Measurements from ENCODE around the gene PROKR1.

Gene PROKR1

DNA sequence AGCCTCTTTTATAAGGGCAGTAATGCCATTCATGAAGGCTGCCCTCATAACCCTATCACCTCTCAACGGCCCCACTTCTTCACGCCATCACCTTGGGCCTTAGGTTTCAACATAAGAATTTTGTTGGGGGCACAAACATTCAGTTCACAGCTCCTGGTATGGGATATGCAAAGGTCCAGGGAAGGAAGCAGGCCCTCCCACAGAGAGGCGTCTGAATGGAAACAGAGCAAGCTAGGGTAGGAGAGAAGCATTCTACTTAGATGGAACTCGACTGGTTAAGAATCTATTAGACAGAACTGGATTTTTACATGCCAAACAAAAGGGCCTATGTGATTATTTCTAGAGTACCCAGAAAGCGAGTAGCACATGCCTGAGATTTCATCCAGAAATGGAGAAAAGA, 42.8 kb downstream of the PROKR1 start:
- Histone ChIP-seq H3K36me3 (ENCODE audit: insufficient read depth, insufficient read length, low read length) (no peaks in the 10 kb centered on the region), H3K9me3 (ENCODE audit: insufficient read depth, low read length) (peaks cover 11% of the 10 kb centered on the region; the same call in 1 of the 2 replicates), H3K4me3 (ENCODE audit: insufficient read length, low read depth) (no peak overlapping the region), H3K9ac (ENCODE audit: insufficient read length, low read depth) (no peak overlapping the region), H3K4me1 (ENCODE audit: insufficient read depth, insufficient read length) (no peaks in the 10 kb centered on the region), H3K27me3 (ENCODE audit: insufficient read depth, insufficient read length) (no peaks in the 10 kb centered on the region)
- no peak for DNase-seq (ENCODE audit: low read depth, low spot score)
- no peak for TF ChIP-seq SUZ12 (IDR thresholded peaks at IDR 0.05; ENCODE audit: extremely low read depth, insufficient read depth, insufficient read length)
- no peak for TF ChIP-seq YY1 (IDR thresholded peaks at IDR 0.05; ENCODE audit: insufficient read depth, insufficient read length)
- no peak for TF ChIP-seq ZNF274 (IDR thresholded peaks at IDR 0.05; ENCODE audit: low read depth, low read length)

DNA sequence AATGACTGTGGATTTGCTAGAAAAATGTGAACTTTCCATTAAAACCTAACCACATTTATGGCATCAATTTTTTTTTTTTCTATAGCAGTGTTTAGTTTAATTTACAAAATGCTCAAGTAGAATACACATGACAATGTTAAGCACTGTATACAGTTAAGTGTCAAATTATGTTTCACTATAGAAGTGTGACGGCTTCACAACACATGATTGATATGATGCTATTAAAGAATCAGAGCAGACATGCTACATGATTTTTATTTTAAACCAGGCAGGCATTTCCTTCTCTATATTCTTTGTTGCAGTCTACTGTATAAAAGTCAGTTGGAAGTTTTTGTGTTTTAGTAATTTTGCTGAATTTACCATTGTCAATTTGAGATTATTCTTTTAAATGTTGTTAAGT, 43.6 kb downstream of the PROKR1 start:
- Histone ChIP-seq H3K4me3 (ENCODE audit: insufficient read length, low read depth) (no peak overlapping the region), H3K36me3 (ENCODE audit: insufficient read depth, insufficient read length, low read length) (no peaks in the 10 kb centered on the region), H3K27me3 (ENCODE audit: insufficient read depth, insufficient read length) (no peaks in the 10 kb centered on the region), H3K9ac (ENCODE audit: insufficient read length, low read depth) (no peak overlapping the region), H3K9me3 (ENCODE audit: insufficient read depth, low read length) (0 out of 2 replicates have a peak, but pooled peaks cover 2% of the 10 kb centered on the region), H3K4me1 (ENCODE audit: insufficient read depth, insufficient read length) (no peaks in the 10 kb centered on the region)
- DNase-seq (ENCODE audit: low read depth, low spot score): no peak
- TF ChIP-seq ZNF274 (IDR thresholded peaks at IDR 0.05; ENCODE audit: low read depth, low read length): no peak
- no peak for TF ChIP-seq SUZ12 (IDR thresholded peaks at IDR 0.05; ENCODE audit: extremely low read depth, insufficient read depth, insufficient read length)
- no peak for TF ChIP-seq YY1 (IDR thresholded peaks at IDR 0.05; ENCODE audit: insufficient read depth, insufficient read length)

DNA sequence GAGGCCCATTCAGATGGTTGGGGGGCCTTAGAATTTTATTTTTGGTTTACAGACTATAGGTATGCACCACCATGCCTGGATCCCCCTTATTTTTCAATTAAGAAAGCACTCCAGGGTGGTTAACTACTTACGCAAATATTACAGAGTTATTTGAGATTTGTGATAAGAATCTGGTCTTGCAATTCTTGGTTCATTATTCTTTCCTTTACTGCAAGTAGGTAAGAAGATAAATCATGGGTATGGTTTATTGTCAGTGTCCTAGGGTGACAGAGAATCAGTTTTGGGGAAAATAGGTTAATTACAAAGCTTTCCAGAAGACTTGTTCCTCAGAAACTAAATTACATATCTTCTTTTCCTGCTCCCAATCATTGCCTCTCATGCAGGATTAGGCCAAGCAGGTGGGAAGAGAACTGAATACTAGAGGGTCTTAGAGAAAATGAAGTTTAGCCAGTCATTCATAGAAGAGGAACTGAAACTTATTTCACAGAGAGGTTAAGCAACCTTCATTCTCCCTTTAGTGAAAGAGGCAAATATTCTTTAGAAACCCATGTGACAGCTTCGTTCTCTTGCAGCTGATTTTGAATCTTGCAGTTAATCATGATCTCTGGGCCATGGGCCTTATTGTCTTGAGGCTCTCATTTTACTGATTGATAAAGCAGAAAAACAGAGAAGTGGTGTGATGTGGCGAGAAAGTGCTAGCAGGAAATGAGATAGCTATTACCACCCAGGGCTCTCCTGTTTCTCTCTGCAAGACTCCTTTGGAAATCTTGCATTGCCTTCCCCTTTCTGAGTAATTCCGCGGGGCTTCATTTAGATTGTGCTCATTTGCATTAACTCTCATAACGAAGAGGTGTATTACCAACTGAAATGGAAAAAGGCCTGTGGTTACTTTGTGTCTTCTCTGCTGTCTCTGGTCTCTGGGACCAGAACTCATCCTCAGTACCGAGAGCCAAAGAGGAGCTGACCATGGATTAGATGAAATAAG, 46.5 kb downstream of the PROKR1 start:
- Histone ChIP-seq H3K9me3 (ENCODE audit: insufficient read depth, low read length) (peaks cover 7% of the 10 kb centered on the region; the same call in 1 of the 2 replicates), H3K27me3 (ENCODE audit: insufficient read depth, insufficient read length) (no peaks in the 10 kb centered on the region), H3K4me1 (ENCODE audit: insufficient read depth, insufficient read length) (no peaks in the 10 kb centered on the region), H3K9ac (ENCODE audit: insufficient read length, low read depth) (no peak overlapping the region), H3K36me3 (ENCODE audit: insufficient read depth, insufficient read length, low read length) (no peaks in the 10 kb centered on the region), H3K4me3 (ENCODE audit: insufficient read length, low read depth) (no peak overlapping the region)
- no peak for TF ChIP-seq SUZ12 (IDR thresholded peaks at IDR 0.05; ENCODE audit: extremely low read depth, insufficient read depth, insufficient read length)
- no peak for TF ChIP-seq YY1 (IDR thresholded peaks at IDR 0.05; ENCODE audit: insufficient read depth, insufficient read length)
- TF ChIP-seq ZNF274 (IDR thresholded peaks at IDR 0.05; ENCODE audit: low read depth, low read length): no peak
- DNase-seq (ENCODE audit: low read depth, low spot score): no peak

DNA sequence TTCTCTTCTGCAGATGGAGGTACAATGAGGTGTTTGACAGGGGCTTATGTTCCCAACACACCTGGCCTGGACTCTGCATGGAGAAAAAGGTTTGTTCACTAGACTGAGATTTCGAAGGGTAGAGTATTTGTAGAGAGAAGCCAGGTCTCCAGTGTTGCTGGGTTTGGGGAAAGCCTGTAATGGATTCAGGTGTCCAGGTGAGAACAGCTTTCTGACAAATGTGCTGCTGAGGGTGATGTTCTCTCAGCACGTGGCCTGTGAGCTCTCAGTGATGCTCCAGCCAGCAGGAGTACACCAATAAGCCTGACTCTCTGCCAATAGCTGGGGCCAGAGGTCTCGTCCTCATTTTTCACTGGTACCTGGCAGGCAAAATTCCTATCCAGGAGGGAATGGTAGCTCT, 47.5 kb downstream of the PROKR1 start:
- TF ChIP-seq SUZ12 (IDR thresholded peaks at IDR 0.05; ENCODE audit: extremely low read depth, insufficient read depth, insufficient read length) (no peak), YY1 (IDR thresholded peaks at IDR 0.05; ENCODE audit: insufficient read depth, insufficient read length) (no peak), ZNF274 (IDR thresholded peaks at IDR 0.05; ENCODE audit: low read depth, low read length) (no peak)
- no peak overlapping the region for H3K9ac ChIP-seq (ENCODE audit: insufficient read length, low read depth)
- H3K4me1 ChIP-seq (ENCODE audit: insufficient read depth, insufficient read length): no peaks in the 10 kb centered on the region
- H3K9me3 ChIP-seq (ENCODE audit: insufficient read depth, low read length): peaks cover 17% of the 10 kb centered on the region
- no peak for DNase-seq (ENCODE audit: low read depth, low spot score)
- H3K4me3 ChIP-seq (ENCODE audit: insufficient read length, low read depth): no peak overlapping the region
- no peaks in the 10 kb centered on the region for H3K36me3 ChIP-seq (ENCODE audit: insufficient read depth, insufficient read length, low read length)
- no peaks in the 10 kb centered on the region for H3K27me3 ChIP-seq (ENCODE audit: insufficient read depth, insufficient read length)

DNA sequence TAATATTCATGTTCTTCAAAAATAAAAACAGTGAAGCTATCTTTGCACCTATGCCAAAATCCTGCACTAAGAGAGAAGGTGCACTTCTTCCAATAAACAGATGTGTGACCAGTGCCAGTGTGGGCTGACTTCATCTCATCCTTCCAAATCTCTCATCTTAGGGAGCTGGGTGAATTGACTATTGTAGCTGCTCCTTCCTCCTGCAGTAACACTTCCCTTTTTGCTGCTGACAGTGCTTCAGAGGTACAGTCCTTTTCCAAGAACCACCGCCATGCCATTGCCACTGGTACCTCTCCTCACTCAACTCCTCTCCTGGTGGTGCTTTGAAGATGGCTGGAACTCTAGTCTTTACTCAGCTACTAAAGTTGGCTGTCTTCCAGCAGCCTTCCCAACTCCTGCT, 49.1 kb downstream of the PROKR1 start:
- no peak for DNase-seq (ENCODE audit: low read depth, low spot score)
- H3K4me1 ChIP-seq (ENCODE audit: insufficient read depth, insufficient read length): no peaks in the 10 kb centered on the region

DNA sequence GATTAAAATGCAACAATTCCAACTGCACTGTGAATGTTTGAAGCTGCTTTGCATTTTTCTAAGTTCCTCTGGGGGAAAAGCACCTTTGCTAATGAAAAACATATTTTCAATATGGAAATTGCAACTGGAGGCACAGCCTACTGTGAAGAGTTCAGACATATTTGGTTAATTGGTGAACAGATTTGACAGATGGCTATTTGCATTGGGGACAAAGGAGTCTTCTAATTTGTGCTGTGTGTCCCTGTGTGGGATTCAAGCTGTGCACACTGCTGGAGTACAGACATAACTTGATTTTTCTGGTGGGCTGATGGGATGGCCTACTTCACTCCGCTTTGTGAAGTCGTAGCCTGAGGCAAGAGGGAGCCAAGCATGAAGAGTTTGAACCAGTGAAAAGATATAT, 50.6 kb downstream of the PROKR1 start:
- TF ChIP-seq SUZ12 (IDR thresholded peaks at IDR 0.05; ENCODE audit: extremely low read depth, insufficient read depth, insufficient read length) (no peak), ZNF274 (IDR thresholded peaks at IDR 0.05; ENCODE audit: low read depth, low read length) (no peak), YY1 (IDR thresholded peaks at IDR 0.05; ENCODE audit: insufficient read depth, insufficient read length) (no peak)
- peaks cover 47% of the 10 kb centered on the region for H3K9me3 ChIP-seq (ENCODE audit: insufficient read depth, low read length)
- no peaks in the 10 kb centered on the region for H3K4me1 ChIP-seq (ENCODE audit: insufficient read depth, insufficient read length)
- H3K36me3 ChIP-seq (ENCODE audit: insufficient read depth, insufficient read length, low read length): no peaks in the 10 kb centered on the region
- H3K4me3 ChIP-seq (ENCODE audit: insufficient read length, low read depth): no peak overlapping the region
- H3K9ac ChIP-seq (ENCODE audit: insufficient read length, low read depth): no peak overlapping the region
- no peaks in the 10 kb centered on the region for H3K27me3 ChIP-seq (ENCODE audit: insufficient read depth, insufficient read length)
- DNase-seq (ENCODE audit: low read depth, low spot score): no peak

More for the DNA sequence above, 49.1 kb downstream of the PROKR1 start:
- peaks cover 34% of the 10 kb centered on the region for H3K9me3 ChIP-seq (ENCODE audit: insufficient read depth, low read length)
- no peak overlapping the region for H3K4me3 ChIP-seq (ENCODE audit: insufficient read length, low read depth)
- H3K27me3 ChIP-seq (ENCODE audit: insufficient read depth, insufficient read length): no peaks in the 10 kb centered on the region
- H3K36me3 ChIP-seq (ENCODE audit: insufficient read depth, insufficient read length, low read length): no peaks in the 10 kb centered on the region
- H3K9ac ChIP-seq (ENCODE audit: insufficient read length, low read depth): no peak overlapping the region
- TF ChIP-seq ZNF274 (IDR thresholded peaks at IDR 0.05; ENCODE audit: low read depth, low read length) (no peak), SUZ12 (IDR thresholded peaks at IDR 0.05; ENCODE audit: extremely low read depth, insufficient read depth, insufficient read length) (no peak), YY1 (IDR thresholded peaks at IDR 0.05; ENCODE audit: insufficient read depth, insufficient read length) (no peak)

DNA sequence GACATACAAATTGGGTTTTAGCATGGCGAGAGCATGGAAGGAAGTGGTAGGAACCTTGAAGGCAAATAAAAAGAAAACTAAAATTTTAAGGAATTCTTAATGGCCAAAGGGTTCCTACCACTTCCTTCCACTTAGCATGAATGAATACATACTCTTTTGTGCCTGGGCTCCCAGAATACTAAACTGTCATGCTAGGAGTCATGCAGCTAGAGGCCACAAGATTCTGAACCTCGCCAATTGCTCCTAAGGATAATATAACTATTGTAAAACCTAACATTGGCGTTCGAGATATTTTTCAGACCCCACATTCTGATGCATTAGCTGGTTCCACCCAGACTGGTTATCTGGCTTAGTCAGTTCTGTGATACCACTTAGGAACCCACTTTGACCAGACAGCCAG, 52.6 kb downstream of the PROKR1 start:
- DNase-seq (ENCODE audit: low read depth, low spot score): no peak
- no peak overlapping the region for H3K9ac ChIP-seq (ENCODE audit: insufficient read length, low read depth)
- no peak overlapping the region for H3K4me3 ChIP-seq (ENCODE audit: insufficient read length, low read depth)
- H3K9me3 ChIP-seq (ENCODE audit: insufficient read depth, low read length): peaks cover 64% of the 10 kb centered on the region
- no peaks in the 10 kb centered on the region for H3K4me1 ChIP-seq (ENCODE audit: insufficient read depth, insufficient read length)
- H3K27me3 ChIP-seq (ENCODE audit: insufficient read depth, insufficient read length): no peaks in the 10 kb centered on the region
- no peaks in the 10 kb centered on the region for H3K36me3 ChIP-seq (ENCODE audit: insufficient read depth, insufficient read length, low read length)
- TF ChIP-seq YY1 (IDR thresholded peaks at IDR 0.05; ENCODE audit: insufficient read depth, insufficient read length) (no peak), ZNF274 (IDR thresholded peaks at IDR 0.05; ENCODE audit: low read depth, low read length) (no peak), SUZ12 (IDR thresholded peaks at IDR 0.05; ENCODE audit: extremely low read depth, insufficient read depth, insufficient read length) (no peak)

Measured in NT2/D1 (cell line).